GM23338 (cell line): ENCODE results near the gene RAD51B.

Experiments
- CREB1 ChIP-seq: fragments of 250-450 bp; sonication (Bioruptor Pico); IDR thresholded peaks from 2 replicates; pipeline ENCODE4 v1.5.0; 2020; ENCODE audit warnings: low read depth, mild to moderate bottlenecking, moderate library complexity
- EZH2 ChIP-seq: fragments of 200-600 bp; sonication (generic); IDR thresholded peaks from one replicate; pipeline ENCODE4 v1.8.0; 2017; ENCODE audit warnings: antibody characterized with exemption, mild to moderate bottlenecking, low read depth; ENCODE audit not compliant: unreplicated experiment
- EZH2phosphoT487 ChIP-seq: fragments of 200-600 bp; sonication (generic); IDR thresholded peaks from one replicate; pipeline ENCODE4 v1.8.1; 2018; ENCODE audit warnings: antibody characterized with exemption; ENCODE audit not compliant: unreplicated experiment
- POLR2AphosphoS5 ChIP-seq: IDR thresholded peaks from 2 replicates; pipeline ENCODE4 v1.6.1; 2016; ENCODE audit warnings: antibody characterized with exemption, low read depth
- STAT1 ChIP-seq: IDR thresholded peaks from one replicate; pipeline ENCODE4 v1.6.1; 2016; ENCODE audit warnings: antibody characterized with exemption; ENCODE audit not compliant: unreplicated experiment
- ZNF331 ChIP-seq: fragments of 250-450 bp; sonication (Bioruptor Pico); IDR thresholded peaks from 2 replicates; pipeline ENCODE4 v1.5.0; 2020; ENCODE audit warnings: low read depth, mild to moderate bottlenecking, moderate library complexity
- TF ChIP-seq, protein P1 (sequence below): IDR thresholded peaks from 2 replicates; pipeline ENCODE4 v1.6.1; 2016; ENCODE audit warnings: antibody characterized with exemption
- TF ChIP-seq, protein P2 (sequence below), 2 experiments: fragments of 200-600 bp in 1 of 2; sonication (generic) in 1 of 2; conservative IDR thresholded peaks; 2 replicates each; pipeline versions ENCODE4 v1.5.1 to v1.6.1; 2016 to 2017; ENCODE audit warnings: antibody characterized with exemption in 2 of 2, low read depth in 2 of 2, mild to moderate bottlenecking in 2 of 2, moderate library complexity in 1 of 2
- TF ChIP-seq, protein P3 (sequence below): IDR thresholded peaks from one replicate; pipeline ENCODE4 v1.6.1; 2018; ENCODE audit warnings: antibody characterized with exemption; ENCODE audit not compliant: unreplicated experiment
- TF ChIP-seq, protein P4 (sequence below): fragments of 250-450 bp; sonication (Bioruptor Pico); IDR thresholded peaks from 2 replicates; pipeline ENCODE4 v1.5.0; 2020; ENCODE audit warnings: mild to moderate bottlenecking, moderate library complexity

DNA sequence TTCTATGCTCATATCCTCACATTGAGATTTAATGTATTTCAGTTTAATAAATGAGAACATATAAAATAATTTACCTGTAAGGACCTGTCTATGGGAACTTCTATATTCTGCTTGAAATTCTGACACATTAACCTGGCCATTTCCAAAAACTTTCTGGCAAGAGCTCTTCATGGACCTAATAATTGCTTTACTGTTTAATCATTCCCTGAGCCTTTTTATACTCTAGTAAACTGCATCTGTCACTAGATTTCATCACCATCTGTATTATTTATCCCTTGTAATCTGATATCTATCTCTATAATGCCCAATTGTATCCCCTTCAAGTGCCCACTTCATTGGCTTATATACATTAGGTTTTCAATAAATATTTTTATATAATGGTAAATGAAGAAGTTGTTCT is 327.7 kb downstream of the RAD51B start:
- TF ChIP-seq, protein P1, sequence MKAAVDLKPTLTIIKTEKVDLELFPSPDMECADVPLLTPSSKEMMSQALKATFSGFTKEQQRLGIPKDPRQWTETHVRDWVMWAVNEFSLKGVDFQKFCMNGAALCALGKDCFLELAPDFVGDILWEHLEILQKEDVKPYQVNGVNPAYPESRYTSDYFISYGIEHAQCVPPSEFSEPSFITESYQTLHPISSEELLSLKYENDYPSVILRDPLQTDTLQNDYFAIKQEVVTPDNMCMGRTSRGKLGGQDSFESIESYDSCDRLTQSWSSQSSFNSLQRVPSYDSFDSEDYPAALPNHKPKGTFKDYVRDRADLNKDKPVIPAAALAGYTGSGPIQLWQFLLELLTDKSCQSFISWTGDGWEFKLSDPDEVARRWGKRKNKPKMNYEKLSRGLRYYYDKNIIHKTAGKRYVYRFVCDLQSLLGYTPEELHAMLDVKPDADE, result no peak
- TF ChIP-seq, protein P2, sequence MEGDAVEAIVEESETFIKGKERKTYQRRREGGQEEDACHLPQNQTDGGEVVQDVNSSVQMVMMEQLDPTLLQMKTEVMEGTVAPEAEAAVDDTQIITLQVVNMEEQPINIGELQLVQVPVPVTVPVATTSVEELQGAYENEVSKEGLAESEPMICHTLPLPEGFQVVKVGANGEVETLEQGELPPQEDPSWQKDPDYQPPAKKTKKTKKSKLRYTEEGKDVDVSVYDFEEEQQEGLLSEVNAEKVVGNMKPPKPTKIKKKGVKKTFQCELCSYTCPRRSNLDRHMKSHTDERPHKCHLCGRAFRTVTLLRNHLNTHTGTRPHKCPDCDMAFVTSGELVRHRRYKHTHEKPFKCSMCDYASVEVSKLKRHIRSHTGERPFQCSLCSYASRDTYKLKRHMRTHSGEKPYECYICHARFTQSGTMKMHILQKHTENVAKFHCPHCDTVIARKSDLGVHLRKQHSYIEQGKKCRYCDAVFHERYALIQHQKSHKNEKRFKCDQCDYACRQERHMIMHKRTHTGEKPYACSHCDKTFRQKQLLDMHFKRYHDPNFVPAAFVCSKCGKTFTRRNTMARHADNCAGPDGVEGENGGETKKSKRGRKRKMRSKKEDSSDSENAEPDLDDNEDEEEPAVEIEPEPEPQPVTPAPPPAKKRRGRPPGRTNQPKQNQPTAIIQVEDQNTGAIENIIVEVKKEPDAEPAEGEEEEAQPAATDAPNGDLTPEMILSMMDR (conservative IDR thresholded peaks at IDR 0.05; ENCODE audit: low read depth in 2 of 2), result no peak
- TF ChIP-seq POLR2AphosphoS5 (no peak), ZNF331 (CRISPR knock-in tag) (no peak), EZH2 (no peak), EZH2phosphoT487 (no peak), STAT1 (no peak), CREB1 (CRISPR knock-in tag) (no peak)
- TF ChIP-seq, protein P3, sequence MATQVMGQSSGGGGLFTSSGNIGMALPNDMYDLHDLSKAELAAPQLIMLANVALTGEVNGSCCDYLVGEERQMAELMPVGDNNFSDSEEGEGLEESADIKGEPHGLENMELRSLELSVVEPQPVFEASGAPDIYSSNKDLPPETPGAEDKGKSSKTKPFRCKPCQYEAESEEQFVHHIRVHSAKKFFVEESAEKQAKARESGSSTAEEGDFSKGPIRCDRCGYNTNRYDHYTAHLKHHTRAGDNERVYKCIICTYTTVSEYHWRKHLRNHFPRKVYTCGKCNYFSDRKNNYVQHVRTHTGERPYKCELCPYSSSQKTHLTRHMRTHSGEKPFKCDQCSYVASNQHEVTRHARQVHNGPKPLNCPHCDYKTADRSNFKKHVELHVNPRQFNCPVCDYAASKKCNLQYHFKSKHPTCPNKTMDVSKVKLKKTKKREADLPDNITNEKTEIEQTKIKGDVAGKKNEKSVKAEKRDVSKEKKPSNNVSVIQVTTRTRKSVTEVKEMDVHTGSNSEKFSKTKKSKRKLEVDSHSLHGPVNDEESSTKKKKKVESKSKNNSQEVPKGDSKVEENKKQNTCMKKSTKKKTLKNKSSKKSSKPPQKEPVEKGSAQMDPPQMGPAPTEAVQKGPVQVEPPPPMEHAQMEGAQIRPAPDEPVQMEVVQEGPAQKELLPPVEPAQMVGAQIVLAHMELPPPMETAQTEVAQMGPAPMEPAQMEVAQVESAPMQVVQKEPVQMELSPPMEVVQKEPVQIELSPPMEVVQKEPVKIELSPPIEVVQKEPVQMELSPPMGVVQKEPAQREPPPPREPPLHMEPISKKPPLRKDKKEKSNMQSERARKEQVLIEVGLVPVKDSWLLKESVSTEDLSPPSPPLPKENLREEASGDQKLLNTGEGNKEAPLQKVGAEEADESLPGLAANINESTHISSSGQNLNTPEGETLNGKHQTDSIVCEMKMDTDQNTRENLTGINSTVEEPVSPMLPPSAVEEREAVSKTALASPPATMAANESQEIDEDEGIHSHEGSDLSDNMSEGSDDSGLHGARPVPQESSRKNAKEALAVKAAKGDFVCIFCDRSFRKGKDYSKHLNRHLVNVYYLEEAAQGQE, result no peak
- TF ChIP-seq, protein P4, sequence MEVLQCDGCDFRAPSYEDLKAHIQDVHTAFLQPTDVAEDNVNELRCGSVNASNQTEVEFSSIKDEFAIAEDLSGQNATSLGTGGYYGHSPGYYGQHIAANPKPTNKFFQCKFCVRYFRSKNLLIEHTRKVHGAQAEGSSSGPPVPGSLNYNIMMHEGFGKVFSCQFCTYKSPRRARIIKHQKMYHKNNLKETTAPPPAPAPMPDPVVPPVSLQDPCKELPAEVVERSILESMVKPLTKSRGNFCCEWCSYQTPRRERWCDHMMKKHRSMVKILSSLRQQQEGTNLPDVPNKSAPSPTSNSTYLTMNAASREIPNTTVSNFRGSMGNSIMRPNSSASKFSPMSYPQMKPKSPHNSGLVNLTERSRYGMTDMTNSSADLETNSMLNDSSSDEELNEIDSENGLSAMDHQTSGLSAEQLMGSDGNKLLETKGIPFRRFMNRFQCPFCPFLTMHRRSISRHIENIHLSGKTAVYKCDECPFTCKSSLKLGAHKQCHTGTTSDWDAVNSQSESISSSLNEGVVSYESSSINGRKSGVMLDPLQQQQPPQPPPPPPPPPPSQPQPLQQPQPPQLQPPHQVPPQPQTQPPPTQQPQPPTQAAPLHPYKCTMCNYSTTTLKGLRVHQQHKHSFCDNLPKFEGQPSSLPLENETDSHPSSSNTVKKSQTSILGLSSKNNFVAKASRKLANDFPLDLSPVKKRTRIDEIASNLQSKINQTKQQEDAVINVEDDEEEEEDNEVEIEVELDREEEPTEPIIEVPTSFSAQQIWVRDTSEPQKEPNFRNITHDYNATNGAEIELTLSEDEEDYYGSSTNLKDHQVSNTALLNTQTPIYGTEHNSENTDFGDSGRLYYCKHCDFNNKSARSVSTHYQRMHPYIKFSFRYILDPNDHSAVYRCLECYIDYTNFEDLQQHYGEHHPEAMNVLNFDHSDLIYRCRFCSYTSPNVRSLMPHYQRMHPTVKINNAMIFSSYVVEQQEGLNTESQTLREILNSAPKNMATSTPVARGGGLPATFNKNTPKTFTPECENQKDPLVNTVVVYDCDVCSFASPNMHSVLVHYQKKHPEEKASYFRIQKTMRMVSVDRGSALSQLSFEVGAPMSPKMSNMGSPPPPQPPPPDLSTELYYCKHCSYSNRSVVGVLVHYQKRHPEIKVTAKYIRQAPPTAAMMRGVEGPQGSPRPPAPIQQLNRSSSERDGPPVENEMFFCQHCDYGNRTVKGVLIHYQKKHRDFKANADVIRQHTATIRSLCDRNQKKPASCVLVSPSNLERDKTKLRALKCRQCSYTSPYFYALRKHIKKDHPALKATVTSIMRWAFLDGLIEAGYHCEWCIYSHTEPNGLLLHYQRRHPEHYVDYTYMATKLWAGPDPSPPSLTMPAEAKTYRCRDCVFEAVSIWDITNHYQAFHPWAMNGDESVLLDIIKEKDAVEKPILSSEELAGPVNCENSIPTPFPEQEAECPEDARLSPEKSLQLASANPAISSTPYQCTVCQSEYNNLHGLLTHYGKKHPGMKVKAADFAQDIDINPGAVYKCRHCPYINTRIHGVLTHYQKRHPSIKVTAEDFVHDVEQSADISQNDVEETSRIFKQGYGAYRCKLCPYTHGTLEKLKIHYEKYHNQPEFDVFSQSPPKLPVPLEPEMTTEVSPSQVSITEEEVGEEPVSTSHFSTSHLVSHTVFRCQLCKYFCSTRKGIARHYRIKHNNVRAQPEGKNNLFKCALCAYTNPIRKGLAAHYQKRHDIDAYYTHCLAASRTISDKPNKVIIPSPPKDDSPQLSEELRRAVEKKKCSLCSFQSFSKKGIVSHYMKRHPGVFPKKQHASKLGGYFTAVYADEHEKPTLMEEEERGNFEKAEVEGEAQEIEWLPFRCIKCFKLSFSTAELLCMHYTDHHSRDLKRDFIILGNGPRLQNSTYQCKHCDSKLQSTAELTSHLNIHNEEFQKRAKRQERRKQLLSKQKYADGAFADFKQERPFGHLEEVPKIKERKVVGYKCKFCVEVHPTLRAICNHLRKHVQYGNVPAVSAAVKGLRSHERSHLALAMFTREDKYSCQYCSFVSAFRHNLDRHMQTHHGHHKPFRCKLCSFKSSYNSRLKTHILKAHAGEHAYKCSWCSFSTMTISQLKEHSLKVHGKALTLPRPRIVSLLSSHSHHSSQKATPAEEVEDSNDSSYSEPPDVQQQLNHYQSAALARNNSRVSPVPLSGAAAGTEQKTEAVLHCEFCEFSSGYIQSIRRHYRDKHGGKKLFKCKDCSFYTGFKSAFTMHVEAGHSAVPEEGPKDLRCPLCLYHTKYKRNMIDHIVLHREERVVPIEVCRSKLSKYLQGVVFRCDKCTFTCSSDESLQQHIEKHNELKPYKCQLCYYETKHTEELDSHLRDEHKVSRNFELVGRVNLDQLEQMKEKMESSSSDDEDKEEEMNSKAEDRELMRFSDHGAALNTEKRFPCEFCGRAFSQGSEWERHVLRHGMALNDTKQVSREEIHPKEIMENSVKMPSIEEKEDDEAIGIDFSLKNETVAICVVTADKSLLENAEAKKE, result no peak
